Suprapubic skin (tissue), 3 donors: ENCODE measurements around the gene P2RY12.

Source experiments
- CTCF ChIP-seq, 2 donors: fragments of 200-600 bp in 1 of 2; fragments of 450-650 bp in 1 of 2; sonication (generic) in 1 of 2; IDR thresholded peaks; one replicate each; pipeline ENCODE4 v1.5.1; 2016 to 2019; ENCODE audit warnings: antibody characterized with exemption in 2 of 2, mild to moderate bottlenecking in 1 of 2, moderate library complexity in 1 of 2
- POLR2A ChIP-seq, 2 donors: fragments of 450-650 bp; IDR thresholded peaks; one replicate each; pipeline ENCODE4 v1.6.1; 2017; ENCODE audit warnings: antibody characterized with exemption in 2 of 2, mild to moderate bottlenecking in 2 of 2, moderate library complexity in 2 of 2

- TF ChIP-seq CTCF (IDR thresholded peaks at IDR 0.05) (no peak), POLR2A (IDR thresholded peaks at IDR 0.05) (no peak)
Measured at GRCh38 chr3:151386056-151386455, 1.5 kb upstream of the P2RY12 start.
